CD4-positive, alpha-beta T cell treated with Interferon alpha-2 for 1 hour (primary cell): ENCODE results near the gene MOSMO.
"Not testable (repeated sequence)": the region's sequence is repeated elsewhere in the genome, so short reads cannot be mapped to it uniquely, and the experiment has no call there.

ENCODE experiments used
- DNase-seq, 2 donors: peaks; one replicate each; pipeline ENCODE4 v3.0.0-alpha.2; 2020 to 2022

The MOSMO gene

DNA sequence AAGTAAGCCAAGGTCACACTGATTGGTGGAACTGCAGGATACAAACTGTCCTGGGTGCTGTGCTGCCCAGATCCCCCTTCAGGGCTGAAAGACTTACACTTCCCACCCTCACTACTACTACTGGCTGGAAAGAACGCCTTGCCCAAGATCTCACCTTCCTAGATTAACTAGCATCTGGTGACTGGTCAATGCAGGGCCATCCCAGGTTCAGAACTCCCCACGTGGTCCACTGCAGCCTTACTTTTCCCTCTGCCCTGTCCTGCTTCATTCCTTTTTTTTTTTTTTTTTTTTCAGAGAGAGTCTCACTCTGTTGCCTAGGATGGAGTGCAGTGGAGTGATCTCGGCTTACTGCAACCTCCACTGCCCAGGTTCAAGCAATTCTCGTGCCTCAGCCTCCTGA, 4.7 kb upstream of the MOSMO start:
- DNase-seq, result no peak

- DNase-seq, result no peak
Measured at GRCh38 chr16:22004341-22004740, 3.6 kb upstream of the MOSMO start.

- no peak for DNase-seq
Measured at GRCh38 chr16:22005746-22006145, 2.2 kb upstream of the MOSMO start.

DNA sequence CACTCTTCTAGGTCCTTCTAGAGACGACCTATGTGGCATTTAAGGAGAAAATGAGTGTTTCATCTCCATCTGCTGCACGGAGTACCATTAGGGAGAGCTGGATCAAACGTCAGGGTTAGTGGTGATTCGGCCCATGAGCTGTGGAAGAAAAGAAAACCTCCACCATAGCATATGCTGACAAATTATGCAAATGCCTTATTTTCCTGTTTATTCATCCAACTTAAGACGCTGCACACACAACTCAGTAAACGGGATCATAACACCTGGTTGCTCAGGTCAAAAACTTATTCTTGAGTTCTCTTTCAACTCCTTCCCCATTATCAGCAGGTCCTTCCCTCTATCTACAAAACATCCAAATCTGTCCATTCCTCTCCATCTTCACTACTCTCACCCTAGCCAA, 1.3 kb upstream of the MOSMO start:
- no peak for DNase-seq

GRCh38 chr16:22007159-22007508, 777 bp upstream of the MOSMO start:
- no peak for DNase-seq

DNA sequence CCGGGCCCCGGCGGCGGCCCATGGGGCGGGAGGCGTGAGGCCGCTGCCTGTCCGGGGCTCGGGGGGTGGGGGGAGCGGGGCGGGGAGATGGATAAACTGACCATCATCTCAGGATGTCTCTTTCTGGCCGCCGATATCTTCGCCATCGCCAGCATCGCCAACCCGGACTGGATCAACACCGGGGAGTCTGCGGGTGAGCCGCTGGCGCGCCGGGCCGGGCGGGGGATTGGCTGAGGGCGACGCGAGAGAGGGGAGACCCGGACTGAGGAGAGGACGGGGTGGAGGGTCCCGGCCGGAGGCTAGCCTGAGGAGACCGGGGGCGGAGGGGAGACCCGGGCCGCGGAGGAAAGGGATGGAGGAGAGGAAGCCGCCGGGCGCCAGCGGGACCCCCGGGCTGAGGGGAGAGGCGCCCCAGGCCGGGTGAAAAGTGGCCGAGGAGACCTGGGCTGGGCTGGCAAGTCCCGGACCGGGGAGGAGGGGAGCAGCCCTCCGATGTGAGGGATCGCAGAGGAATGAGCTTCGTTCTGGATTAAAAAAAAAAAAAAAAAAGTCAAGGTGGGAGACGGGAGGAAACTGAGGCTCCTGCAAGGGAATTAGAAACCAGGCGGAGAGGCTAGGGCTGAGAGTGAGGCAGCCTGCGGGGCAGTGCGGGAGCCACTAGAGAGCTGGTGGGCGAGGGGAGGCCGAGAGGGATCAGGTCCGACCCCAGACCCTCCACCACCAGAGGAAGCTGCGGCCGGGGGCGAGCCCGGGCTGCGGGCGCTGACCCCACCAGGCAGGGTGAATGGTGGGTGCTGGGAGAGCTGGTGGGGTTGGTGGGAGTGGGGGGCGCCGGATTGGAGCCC, 526 bp downstream of the MOSMO start:
- DNase-seq, result no peak

DNA sequence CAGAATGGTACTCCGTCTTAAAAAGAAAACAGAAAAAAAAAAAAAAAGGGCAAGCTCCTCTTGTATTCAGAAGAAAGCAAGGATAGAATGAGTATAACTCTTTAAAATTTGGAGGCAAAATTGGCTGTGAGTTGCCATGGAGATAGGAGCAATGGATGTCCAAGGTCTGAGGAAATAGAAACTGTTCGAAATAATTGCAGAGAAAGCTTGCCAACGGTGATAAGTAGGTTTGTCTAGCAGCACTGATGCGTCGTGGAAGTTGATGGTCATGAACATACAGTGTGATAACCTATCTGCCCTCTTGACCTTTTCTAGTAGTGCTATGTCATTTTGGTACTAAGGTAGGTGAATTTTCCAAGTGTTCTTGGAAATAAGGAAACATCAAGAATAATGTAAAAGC, 3.0 kb downstream of the MOSMO start:
- no peak for DNase-seq

DNA sequence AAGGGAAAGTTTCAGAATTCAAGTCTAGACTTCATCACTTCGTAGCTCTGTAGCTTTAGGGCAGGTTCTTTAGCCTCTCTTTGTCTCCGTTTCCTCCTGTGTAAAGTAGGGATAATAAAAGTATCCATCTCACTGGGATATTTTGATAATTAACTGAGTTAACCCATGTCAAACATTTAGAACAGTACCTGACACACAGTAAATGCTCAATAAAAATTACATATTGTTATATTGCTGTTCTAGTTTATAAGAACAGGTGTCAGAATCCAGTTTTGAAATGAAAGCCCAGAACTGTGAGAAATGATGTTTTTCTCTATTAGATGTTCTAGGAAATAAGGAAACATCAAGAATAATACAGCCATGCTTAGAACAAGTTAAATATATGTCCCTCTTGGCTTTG, 4.3 kb downstream of the MOSMO start:
- no peak for DNase-seq

DNA sequence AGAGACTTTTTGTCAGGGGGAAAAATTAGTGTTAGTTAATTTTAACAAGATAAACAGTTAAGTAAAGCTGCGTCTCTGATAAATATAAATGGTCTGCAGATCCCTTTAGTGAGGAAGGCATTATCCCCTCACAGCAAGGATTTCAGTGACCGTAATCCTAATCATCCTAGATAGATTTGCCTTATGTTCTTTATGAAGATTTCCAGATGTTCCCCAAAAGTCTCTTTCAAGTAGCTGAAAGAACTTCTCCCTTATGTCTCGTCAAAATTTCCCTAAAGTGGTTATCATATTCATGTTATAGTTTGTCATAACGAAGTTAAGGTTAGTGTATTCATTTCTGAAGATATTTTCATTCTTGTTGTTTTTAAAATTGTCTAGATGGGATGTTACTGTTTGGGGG, 5.6 kb downstream of the MOSMO start:
- DNase-seq, result no peak

- no peak for DNase-seq
Measured at GRCh38 chr16:22014271-22014873, 6.5 kb downstream of the MOSMO start.

GRCh38 chr16:22016927-22017326, 9.0 kb downstream of the MOSMO start:
- no peak for DNase-seq

- DNase-seq, result no peak
Measured at GRCh38 chr16:22018559-22018958, 10.6 kb downstream of the MOSMO start.

DNA sequence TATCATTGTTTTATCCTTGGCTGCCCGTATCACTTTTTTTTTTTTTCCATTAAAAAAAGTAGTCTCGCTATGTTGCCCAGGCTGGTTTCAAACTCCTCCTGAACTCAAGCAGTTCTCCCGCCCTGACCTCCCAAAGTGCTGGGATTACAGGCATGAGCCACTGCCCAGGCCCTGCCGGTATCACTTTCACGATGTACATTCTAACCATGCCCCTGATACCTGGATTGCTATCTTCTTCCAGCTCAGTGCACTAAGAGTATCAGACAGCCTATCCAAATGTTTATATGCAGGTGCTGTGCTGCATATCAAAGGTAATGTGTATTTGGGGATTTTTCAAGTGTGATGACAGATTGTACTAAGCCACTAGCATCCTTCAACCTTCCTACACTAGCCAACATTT, 14.2 kb downstream of the MOSMO start:
- no peak for DNase-seq

DNA sequence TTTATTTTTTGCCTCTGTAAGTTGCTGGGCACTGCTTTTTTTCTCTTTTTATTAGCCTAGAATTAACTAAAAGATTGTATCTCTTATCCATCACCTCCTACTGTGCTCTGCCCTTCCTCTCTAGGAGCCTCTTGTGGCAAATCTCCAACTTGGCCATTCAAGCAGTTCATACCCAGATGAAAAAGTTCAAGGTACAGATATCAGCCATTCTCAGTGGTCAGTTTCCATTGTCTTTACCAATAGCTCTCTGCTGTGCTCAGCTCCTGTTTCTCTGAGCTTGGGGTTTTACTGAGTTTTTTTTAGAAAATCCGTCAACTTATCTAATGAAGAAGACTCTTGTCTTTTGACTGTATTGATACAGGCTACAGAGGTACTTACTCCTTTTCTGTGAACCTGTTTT, 15.6 kb downstream of the MOSMO start:
- DNase-seq, result no peak

DNA sequence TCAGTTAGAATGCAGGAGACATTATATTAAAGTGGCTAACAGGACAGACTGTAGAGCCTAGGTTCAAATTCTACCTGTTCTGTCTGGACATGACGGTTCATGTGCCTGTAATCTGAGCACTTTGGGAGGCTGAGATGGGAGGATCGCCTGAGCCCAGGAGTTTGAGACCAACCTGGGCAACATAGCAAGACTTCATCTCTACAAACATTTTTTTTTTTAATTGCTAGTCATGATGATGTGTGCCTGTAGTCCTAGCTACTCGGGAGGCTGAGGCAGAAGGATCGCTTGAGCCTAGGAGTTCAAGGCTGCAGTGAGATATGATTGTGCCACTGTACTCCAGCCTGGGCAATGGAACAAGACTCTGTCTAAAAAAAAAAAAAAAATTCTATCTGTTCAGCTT, 16.9 kb downstream of the MOSMO start:
- not testable (repeated sequence) for DNase-seq

DNA sequence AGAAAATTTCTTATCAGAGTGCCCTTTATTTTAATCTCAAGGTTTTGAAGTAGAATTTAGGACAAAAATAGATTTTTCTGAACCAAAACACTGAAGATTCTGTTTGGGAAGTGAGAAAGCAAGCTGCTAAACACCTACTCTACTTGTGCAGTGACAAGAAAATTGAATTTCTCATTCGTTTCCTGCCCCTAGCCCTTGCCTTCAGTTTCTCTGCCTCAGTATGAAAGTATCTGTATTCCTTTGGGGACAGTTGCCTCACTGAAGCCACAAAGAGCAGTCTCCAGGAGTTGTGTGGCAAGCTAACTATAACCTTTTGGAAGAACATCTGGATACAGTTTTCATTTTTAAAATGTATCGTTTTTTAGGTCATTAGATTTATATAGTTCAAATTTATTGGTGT, 19.7 kb downstream of the MOSMO start:
- DNase-seq, result no peak

DNA sequence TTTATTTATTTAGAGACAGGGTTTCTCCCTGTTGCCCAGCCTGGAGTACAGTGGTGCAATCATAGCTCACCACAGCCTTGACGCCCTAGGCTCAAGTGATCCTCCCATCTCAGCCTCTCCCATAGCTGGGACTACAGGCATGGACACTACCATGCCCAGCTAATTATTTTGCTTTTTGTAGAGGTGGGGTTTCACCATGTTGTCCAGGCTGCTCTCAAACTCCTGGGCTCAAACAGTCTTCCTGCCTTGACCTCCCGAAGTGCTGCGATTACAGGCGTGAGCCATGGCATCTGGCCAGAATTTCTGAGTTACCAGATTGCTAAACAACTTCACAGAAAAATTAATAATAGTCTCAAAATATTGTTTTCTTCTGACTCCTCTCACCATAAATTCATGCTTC, 21.7 kb downstream of the MOSMO start:
- no peak for DNase-seq

DNA sequence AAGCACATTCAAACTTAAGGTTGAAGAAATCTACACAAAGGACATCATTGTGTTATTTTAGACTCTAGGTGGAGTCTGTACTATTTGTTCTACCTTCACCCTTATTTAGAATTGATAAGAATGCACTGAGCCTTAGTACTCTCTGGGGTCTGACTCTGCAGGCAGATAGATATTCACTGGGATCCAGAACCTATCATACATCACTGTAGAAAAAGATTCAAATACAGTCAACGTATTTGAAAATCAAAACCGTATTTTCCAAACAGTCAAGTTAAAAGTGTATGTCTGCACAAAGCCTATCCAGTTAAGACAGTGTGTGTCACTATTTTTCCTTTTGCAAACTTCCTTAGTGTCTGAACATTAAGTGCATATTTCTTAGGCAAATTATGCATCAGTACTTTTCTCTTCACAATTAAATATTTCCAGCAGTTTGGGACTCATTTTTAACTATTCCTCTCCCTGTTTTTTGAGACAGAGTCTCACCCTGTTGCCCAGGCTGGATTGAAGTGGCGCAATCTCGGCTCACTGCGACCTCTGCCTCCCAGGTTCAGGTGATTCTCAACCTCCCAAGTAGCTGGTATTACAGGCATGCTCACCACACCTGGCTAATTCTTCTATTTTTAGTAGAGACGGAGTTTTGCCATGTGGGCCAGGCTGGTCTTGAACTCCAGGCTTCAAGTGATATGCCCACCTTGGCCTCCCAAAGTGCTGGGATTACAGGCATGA, 22.3 kb downstream of the MOSMO start:
- DNase-seq, result no peak

GRCh38 chr16:22031483-22032083, 23.7 kb downstream of the MOSMO start:
- DNase-seq, result no peak

DNA sequence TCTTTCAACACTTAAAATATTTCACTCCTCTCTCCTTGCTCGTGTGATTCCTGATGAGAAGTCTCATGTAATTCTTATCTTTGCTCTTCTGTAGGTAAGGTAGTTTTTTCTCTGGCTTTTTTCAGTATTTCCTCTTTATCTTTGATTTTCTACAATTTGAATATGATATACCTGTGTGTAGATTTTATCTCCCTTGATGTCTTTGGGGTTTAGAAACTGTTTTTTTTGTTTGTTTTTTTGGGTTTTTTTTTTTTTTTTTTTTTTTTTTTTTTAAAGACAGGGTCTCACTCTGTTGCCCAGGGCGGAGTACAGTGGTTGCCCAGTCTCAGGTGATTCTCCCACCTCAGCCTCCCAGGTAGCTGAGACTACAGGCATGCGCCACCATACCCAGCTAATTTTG, 26.6 kb downstream of the MOSMO start:
- DNase-seq, result no peak

- DNase-seq, result no peak
Measured at GRCh38 chr16:22035153-22035552, 27.2 kb downstream of the MOSMO start.

- DNase-seq, result not testable (repeated sequence)
Measured at GRCh38 chr16:22043882-22044281, 36.0 kb downstream of the MOSMO start.

GRCh38 chr16:22045888-22046287, 38.0 kb downstream of the MOSMO start:
- DNase-seq, result not testable (repeated sequence)

DNA sequence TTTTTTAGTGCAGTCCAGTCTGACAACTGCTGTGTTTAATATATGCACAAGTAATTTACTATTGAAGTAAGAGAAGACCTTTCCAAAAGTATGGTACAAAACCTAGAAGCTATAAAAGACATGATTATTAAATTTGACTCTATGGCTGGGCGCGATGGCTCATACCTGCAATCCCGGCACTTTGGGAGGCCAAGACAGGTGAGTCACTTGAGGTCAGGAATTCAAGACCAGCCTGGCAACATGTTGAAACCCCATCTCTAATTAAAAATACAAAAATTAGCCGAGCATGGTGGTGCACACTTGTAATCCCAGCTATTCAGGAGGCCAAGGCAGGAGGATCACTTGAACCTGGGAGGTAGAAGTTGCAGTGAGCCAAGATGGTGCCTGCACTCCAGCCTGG, 43.1 kb downstream of the MOSMO start:
- no peak for DNase-seq
